BJ (cell line): Measurements from ENCODE around the gene RBM42. TPM values are rescaled to one million over a fixed set of nuclear protein-coding genes. Genes with fewer than 3 reads are reported as not detected.

Experiments
- CTCF ChIA-PET: fragments of 350-600 bp; formaldehyde crosslinking; extraction: SDS; loops from one replicate; lab custom pipeline; 2021; ENCODE audit warnings: antibody characterized with exemption, inconsistent platforms; lab: Yijun Ruan, JAX
- POLR2A ChIA-PET: fragments of 300-600 bp; sonication (Branson Sonifier 250); formaldehyde crosslinking; extraction: SDS; loops from one replicate; lab custom pipeline; 2021; ENCODE audit warnings: antibody characterized with exemption; lab: Charles Lee
- DNase-seq: peaks from one replicate; pipeline ENCODE4 v3.0.0-alpha.2; 2011; ENCODE audit warnings: low read depth
- H3K27me3 ChIP-seq: 2 replicates; pipeline ENCODE4 v1.6.0; 2011; ENCODE audit warnings: low read length; ENCODE audit not compliant: control insufficient read depth, insufficient read depth
- H3K36me3 ChIP-seq: 2 replicates; pipeline ENCODE4 v1.5.1; 2011; ENCODE audit warnings: low read length; ENCODE audit not compliant: control insufficient read depth, insufficient read depth
- H3K4me3 ChIP-seq: 2 replicates; pipeline ENCODE4 v1.5.1; 2011; ENCODE audit warnings: low read depth, mild to moderate bottlenecking, control low read depth, low read length
- polyA plus RNA-seq: library from polyadenylated mRNA; depleted of rRNA; stranded (reverse); fragments of >200 nt; gene quantifications from 2 replicates; pipeline ENCODE4 v1.2.3, GENCODE V29; 2011
- TF ChIP-seq, protein P1 (sequence below): IDR thresholded peaks from 2 replicates; pipeline ENCODE4 v1.5.1; 2011; ENCODE audit warnings: low read depth, mild to moderate bottlenecking, control low read depth, inconsistent platforms, low read length, moderate library complexity; ENCODE audit not compliant: insufficient read depth

RBM42 gene
- polyA plus RNA-seq, 1 experiment = 52.6 TPM

DNA sequence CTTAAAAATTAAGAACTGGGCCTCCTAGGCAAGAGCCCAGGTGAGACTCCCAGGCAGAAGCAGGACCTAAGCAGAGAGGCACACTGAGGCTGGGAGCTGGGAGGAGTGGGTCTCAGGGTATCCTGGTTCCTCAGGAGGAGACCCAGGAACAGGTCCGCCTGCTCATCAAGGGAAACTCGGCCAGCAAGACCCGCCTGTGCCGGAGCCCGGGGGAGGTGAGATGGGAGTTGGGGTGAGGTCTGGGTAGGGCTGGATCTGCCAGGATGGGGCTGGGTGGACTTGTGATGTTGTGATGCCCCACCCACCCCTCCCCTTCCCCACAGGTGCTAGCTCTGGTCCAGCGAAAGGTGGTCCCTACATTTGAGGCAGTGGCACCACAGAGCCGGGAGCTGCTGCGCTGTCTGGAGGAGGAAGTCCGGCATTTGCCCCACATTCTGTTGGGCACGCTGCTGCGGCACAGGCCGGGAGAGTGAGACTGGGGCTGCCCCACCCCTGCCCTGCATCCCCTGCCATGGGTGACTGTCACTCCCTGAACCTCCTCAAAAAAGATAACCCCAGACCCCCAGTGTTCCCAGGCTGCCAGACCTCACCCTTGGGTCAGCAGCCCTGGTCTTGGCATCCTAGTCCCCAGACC, 9.4 kb upstream of the RBM42 start:
- TF ChIP-seq, protein P1, sequence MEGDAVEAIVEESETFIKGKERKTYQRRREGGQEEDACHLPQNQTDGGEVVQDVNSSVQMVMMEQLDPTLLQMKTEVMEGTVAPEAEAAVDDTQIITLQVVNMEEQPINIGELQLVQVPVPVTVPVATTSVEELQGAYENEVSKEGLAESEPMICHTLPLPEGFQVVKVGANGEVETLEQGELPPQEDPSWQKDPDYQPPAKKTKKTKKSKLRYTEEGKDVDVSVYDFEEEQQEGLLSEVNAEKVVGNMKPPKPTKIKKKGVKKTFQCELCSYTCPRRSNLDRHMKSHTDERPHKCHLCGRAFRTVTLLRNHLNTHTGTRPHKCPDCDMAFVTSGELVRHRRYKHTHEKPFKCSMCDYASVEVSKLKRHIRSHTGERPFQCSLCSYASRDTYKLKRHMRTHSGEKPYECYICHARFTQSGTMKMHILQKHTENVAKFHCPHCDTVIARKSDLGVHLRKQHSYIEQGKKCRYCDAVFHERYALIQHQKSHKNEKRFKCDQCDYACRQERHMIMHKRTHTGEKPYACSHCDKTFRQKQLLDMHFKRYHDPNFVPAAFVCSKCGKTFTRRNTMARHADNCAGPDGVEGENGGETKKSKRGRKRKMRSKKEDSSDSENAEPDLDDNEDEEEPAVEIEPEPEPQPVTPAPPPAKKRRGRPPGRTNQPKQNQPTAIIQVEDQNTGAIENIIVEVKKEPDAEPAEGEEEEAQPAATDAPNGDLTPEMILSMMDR = no peak
- CTCF ChIA-PET = no interaction called here
- POLR2A ChIA-PET = no interaction called here

DNA sequence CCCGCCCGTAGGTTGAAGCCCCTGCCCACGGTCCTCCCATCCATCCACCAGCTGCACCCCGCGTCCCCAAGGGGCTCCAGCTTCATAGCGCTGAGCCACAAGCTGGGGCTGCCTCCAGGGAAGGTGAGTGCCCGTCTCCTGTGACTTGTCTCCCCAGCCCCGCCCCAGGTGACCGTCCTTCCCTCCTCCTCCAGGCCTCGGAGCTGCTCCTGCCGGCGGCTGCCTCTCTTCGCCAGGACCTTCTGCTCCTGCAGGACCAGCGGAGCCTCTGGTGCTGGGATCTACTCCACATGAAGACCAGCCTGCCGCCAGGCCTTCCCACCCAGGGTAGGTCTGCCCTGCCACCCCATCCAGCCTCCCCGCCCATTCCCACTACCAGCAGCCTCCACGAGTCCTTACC, 8.8 kb upstream of the RBM42 start:
- TF ChIP-seq, protein P1 = no peak
- DNase-seq = no peak
- no peak overlapping the region for H3K4me3 ChIP-seq
- no peaks in the 10 kb centered on the region for H3K27me3 ChIP-seq
- CTCF ChIA-PET = no interaction called here
- POLR2A ChIA-PET = no interaction called here
- no peaks in the 10 kb centered on the region for H3K36me3 ChIP-seq

More for the DNA sequence above, 9.4 kb upstream of the RBM42 start:
- Histone ChIP-seq H3K36me3 (no peaks in the 10 kb centered on the region), H3K27me3 (no peaks in the 10 kb centered on the region), H3K4me3 (no peak overlapping the region)
- no peak for DNase-seq

DNA sequence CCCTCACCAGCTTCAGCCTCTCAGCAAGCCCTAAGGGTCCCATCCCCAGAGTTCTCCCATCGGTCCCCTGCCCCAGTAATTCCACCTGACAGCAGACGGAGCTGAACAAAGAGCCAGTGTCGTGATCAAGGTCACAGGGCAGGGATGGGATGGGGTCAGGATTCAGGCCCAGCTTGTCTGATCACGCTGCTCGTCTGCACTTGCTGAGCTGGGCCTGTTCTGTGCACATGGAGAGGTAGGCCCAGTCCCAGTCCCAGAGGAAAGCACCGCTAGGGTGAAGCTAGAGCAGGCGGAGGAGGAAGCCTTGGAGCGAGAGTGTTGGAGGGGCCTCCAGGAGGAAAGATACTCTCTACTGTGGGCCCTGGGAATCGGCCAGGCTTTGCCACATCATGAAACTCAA, 7.1 kb upstream of the RBM42 start:
- DNase-seq = no peak
- Histone ChIP-seq H3K36me3 (no peaks in the 10 kb centered on the region), H3K4me3 (no peak overlapping the region), H3K27me3 (no peaks in the 10 kb centered on the region)
- ChIA-PET CTCF (no interaction called here), POLR2A (no interaction called here)
- TF ChIP-seq, protein P1 = no peak

DNA sequence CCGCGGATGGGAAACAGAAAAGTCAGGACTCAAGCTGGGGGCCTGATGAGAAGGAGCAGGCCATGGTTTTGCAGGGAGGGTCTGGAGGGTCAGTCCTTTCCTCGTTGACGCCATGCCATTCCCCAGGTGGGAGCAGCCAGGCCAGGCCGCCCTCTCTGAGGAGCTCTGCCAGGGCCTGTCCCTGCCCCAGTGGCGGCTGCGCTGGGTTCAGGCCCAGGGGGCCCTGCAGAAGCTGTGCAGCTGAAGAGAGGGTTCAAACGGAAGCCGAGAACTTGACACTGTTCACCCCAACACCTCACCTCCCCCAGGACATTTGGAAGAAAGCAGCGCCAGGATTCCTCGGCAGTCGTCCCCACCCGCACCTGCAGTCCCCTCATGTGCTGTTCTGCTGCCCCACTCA, 6.1 kb upstream of the RBM42 start:
- Histone ChIP-seq H3K4me3 (no peak overlapping the region), H3K36me3 (no peaks in the 10 kb centered on the region), H3K27me3 (no peaks in the 10 kb centered on the region)
- CTCF ChIA-PET = no interaction called here
- POLR2A ChIA-PET = no interaction called here
- DNase-seq = no peak
- TF ChIP-seq, protein P1 = no peak

DNA sequence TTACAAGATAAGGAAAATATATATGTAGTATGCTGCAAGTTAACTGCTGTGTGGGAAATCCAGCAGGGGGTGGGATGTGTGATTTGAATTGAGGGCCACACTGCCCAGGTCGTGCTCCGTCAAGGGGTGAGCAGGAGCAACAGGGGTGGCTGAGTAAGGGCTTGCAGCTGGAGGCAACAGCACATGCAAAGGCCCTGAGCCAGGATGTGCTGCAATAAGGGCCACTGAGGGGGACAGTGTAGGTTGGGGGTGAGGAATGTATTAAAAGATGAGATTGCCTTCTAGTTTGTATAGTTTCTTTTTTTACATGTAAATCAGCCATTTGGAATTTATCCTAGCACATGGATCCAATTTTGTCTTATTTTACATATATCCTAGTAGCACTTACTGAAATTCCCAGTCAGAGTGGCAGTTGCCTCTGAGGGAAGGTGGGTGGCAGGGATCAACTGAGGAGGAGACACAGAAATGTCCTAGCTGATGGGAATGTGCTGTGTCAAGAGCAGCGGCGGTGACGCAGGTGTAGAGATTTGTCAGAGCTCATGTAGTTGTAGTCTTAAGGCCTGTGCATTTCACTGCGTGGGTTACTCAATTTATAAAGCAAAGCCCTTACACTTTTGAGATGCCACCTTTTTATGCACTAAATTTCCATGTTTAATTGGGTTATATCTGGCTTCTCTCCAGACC, 5.4 kb upstream of the RBM42 start:
- POLR2A ChIA-PET = no interaction called here
- CTCF ChIA-PET = no interaction called here
- no peaks in the 10 kb centered on the region for H3K36me3 ChIP-seq
- no peaks in the 10 kb centered on the region for H3K27me3 ChIP-seq
- DNase-seq = no peak
- TF ChIP-seq, protein P1 = no peak
- no peak overlapping the region for H3K4me3 ChIP-seq
